GM21526 (cell line): Measurements from ENCODE around the gene OXGR1.

Experiments used
- ATAC-seq: cut with Tn5 transposase; IDR thresholded peaks from one replicate; pipeline ENCODE4 v1.9.1; 2021; ENCODE audit warnings: moderate library complexity; ENCODE audit not compliant: unreplicated experiment, low FRiP score

OXGR1 gene

GRCh38 chr13:96966415-96967102 lies 27.7 kb downstream of the OXGR1 start:
- no peak for ATAC-seq

DNA sequence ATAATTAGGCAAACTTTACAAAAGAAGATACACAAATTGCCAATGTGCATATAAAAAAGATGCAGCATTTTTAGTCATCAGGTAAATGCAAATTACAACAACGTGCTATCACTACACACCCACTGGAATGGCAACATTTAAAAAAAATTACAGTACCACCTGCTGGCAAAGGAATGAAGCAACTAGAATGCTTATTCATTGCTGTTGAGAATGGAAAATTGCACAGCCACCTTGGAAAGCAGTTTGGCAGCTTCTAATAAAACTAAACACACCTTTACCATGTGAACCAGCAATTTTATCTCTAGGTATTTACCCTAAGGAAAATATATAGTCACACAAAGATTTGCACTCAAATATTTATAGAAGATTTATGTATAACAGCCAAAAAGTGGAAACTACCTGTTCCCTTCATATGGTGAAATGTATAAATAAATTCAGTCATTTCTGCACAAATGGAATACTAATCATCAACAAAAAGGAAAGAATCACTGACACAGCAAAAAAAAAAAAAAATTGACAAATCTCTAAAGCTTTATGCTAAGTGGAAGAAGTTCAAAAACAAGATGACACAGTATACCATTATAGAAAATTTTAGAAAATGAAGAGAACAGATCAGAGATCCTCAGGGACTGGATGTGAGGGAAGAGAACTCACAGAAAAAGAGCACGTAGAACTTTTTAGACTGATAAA lies 30.3 kb downstream of the OXGR1 start:
- ATAC-seq = no peak

DNA sequence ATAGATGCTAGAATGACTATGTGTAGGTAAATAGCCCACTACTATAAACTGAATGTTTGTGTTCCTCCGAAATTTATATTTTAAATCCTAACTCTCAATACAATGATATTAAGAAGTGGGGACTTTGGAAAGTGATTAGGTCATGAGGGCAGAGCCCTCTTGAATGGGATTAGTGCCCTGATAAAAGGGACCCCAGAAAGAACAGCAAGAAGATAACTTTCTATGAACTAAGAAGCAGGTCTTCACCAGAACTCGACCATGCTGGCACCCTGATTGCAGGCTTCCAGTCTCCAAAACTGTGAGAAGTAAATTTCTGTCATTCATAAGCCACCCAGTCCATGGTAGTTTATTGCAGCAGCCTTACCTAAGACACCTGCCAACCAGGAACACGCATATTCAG lies 33.9 kb downstream of the OXGR1 start:
- no peak for ATAC-seq

DNA sequence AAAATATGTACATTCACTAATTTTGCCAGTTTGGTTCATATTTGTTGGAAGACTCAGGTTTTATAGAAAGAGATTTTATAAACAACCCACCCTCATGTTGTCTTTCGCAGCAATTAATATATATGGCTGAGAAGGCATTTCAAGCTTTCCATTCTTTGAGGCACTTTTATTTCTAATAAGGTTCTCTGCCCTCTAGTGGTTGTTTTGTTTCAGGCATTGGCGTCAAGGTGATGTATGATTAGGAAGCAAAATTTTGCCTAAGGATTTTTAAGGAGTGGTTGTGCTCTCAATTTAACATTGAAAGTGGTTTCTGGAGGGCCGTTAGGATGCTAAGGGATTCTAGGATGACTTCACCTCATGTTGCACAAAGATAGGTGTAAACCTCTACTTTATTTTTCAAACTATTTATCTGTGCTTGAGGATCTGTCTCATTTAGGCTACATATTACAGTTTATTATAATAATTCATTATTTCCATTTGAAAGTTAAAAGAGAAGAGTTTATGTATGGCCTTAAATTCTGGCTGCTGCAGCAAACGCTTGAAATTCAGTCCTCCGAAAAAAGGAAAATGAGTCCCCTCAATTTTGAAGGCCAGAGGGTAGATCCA lies 35.9 kb downstream of the OXGR1 start:
- ATAC-seq = peak; percentile 69

DNA sequence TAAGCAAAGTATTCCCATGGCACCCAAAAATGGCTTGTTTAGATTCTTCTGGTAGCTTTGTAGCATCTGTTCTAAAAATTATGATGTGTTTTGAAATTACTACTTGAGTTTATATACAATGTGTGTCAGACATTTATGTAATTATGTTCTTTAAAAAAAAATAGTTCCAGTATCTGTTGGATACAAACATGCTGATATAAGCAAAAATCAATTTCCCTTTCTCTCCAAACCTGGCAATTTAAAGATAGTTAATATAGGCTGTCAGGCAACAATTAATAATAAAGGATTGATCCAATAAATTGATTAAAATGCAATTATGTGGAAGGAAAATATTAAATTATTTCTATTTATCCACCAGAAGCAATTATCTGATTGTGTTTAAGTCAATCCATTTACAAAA lies 41.7 kb downstream of the OXGR1 start:
- no peak for ATAC-seq

GRCh38 chr13:96948127-96948526 lies 46.1 kb downstream of the OXGR1 start:
- no peak for ATAC-seq

DNA sequence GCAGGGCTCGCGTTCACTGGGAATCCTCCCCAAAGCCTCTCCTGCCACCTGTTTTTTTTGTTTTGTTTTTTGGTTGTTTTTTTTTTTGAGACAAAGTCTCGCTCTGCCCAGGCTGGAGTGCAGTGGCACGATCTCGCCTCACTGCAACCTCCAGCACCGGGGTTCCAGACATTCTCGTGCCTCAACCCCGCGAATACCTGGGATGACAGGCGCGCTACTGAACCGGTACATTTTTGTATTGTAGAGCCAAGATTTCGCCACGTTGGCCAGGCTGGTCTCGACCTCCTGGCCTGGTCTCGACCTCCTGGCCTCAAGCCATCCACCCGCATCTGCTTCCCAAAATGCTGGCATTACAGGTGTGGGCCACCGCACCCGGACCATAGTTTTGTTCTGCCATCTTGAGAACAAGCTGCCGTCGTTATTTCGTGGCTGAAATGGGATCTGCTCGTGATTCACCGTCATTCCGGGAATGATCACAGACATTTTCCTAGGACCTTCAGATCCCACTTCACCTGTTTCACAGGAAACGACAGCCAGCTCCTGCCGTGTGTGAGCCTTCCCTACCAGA lies 46.8 kb downstream of the OXGR1 start:
- no peak for ATAC-seq

DNA sequence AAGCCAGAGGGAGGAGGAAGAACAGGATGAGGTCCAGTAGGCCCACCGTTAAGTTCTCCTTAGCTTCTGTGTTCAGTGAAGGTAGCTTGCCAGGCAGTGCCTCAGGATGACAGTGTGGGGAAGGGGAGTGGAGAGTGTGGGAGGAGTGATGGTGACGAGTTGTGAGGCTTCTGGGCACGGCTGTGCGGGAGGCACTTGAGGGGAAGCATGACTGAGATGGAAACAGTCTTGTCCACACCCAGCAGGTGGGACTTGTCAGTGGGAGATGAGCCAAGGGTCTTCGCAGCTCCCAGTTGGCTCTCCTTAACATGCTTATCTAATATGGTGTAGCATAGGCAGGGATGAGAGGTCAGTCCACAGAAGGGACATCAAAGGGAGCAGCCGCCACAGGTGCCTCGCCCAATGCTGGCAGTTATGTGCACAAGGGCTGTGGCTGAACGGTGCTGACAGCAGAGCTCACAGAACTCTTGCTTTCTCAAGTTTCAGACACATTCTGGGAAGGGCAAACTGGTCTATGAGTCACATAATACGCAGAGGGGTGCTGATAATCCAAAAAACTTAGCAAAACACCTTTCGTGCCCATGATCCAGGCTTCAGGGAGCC lies 47.5 kb downstream of the OXGR1 start:
- ATAC-seq = no peak

DNA sequence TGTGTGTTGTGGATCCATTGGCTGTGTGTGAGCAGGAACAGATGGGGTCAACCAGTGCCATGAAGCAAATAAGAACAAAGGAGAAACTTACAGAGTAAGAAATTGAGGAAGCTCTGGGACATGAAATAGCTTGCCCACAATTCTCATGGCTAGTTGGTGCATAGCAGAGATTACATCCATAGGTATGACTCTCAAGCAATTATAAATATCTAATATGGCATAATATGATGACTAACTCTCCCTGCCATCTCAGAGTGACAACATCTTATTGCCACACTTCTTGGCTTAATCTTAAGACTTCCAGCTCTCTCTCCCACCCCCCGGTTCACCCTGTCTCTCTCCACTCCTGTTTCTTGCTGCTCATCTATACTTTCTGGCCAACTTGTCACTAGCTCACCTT lies 53.3 kb downstream of the OXGR1 start:
- ATAC-seq = no peak

DNA sequence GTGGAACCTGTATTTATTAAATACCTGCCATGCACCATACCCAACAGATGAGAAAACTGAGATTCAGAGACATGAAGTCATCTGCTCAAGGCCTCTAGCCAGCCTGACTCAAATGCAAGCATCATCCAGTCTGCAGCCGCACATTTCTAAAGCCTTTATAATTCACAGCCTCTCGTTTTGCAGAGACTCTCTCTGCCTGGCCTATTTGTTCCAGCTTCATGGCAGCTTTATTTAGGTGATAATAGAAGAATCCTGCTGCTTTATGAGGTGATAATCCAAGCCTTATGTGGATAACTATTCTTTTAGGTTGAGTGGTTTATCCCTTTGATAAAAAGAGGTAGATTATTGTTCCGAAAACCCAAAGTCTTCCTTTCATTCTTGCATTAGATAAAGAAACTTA lies 58.4 kb downstream of the OXGR1 start:
- no peak for ATAC-seq
